Activated CD4-positive, alpha-beta T cell treated with anti-CD3 and anti-CD28 coated beads, Interleukin-2, amount 50 U/mL, for 24 hours (primary cell): ENCODE data around the gene MT1B.
"Not testable (repeated sequence)": the region's sequence is repeated elsewhere in the genome, so short reads cannot be mapped to it uniquely, and the experiment has no call there.

ENCODE experiments used
- DNase-seq, 2 donors: peaks; one replicate each; pipeline ENCODE4 v3.0.0-alpha.2; 2020; ENCODE audit warnings: low read depth in 1 of 2, low spot score in 1 of 2

Gene MT1B

DNA sequence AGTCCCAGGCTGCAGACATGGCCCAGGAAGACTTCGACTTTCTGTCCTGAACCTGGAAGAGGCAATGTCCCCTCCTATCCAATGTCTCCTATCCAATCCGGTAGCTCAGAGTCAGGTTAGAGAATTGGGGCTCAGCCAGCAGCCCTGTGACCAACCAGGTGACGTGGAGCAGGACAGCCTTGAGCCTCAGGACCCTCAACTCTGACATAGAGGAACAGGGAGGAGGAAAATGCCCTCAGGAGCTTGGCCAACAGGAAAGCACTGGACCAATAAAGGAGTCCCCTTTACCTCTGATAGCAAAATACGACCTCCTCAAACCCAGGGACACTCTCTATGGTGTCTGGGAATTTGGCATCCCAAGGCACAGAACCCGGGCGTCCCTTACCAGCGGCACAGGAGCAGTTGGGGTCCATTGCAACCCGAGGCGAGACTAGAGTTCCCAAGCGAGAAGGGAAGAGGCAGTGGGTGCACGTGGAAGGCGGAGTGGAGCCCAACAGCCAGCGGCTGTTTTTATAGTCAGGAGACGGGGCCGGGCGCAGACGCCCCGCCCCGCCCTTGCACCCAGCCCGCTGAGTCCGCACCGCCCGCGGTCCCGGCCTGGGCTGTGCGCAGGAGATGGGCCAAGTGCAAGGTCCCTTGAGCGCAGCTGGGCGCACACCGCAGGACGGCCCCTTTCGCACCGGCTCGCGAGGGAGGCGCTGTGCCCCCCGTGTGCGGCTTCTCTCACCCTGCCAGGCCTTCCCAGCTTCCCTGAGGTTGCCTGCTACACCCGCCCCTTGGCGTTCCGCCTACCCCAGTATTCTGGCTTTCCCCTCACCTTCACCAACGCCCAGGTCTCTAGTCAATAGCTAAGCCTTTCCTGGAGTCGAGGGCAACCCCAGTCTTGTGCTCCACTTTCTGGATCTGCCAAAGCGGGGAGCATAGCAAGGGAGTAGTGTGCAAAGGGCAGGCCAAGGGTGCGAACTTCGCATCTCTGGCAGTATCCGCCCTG is 16.2 kb downstream of the MT1B start, which contains the start of gene MT1G:
TSS of gene MT1G (minus strand) at position 485 of the 991 bp plus-strand sequence. CDS start at position 413, 72 bp downstream.
- DNase-seq: peak in 1 of 2 donors; percentile 9

DNA sequence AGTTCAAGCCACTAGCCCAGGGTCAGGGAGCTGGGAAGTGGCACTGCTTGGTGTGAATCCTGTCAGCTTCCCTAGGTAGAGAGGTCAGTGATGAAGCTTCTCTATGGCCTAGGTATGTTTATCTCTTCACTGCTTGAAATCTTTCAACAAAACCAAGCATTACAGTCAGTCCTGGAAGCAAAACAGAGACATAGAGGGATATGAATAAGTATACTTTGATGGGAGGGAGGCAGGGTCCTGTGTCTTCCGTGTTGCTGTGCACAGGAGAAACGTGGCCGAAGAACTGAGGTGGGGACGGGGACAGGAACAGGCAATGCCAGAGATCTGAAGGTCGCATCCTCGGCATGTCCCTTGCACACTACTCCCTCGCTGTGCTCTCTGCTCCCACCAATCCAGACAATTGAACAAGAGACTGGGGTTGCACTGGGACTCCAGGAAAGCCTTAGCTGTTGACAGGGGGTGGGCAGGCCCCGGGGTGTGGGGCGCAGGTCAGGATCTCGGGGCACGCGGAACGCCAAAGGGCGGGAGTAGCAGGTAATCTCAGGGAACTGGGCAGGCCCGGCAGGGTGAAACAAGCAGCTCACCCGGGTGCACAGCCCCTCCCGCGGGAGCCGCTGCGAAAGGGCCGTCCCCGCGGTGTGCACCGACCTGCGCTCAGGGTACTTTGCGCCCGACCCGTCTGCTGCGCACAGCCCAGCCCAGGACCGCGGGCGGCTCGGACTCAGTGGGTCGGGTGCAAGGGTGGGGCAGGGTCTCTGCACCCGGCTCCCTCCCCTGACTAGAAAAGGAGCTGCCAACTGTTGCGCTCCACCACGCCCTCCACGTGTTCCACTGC is 17.5 kb downstream of the MT1B start, which contains the start of gene MT1H:
TSS of gene MT1H (plus strand) at position 810 of the 835 bp plus-strand sequence. CDS start 71 bp downstream, outside the sequence.
- no peak for DNase-seq

DNA sequence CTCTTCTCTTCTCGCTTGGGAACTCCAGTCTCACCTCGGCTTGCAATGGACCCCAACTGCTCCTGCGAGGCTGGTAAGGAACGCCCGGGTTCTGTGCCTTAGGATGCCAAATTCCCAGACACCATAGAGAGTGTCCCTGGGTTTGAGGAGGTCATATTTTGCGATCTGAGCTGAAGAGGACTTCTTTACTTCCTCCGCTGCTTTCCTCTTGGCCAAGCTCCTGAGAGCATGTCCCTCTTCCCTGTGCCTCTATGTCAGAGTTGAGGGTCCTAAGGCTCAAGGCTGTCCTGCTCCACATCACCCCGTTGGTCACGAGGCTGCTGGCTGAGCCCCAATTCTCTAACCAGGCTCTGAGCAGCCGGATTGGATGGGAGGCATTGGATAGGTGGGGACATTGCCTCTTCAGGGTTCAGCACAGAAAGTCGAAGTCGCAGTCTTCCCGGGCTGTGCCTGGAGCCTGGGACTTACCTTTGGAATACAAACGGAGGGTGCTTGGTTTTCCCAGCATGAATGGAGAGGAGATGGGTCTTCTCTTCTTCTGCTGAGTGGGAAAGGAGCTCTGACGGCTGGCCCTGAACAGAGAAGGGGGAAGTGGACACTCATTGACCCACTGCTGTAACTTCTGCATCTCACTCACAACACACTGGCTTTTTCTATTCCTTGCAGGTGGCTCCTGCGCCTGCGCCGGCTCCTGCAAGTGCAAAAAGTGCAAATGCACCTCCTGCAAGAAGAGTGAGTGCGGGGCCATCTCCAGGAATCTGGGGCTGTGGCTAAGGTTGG is 18.3 kb downstream of the MT1B start:
- DNase-seq: no peak

DNA sequence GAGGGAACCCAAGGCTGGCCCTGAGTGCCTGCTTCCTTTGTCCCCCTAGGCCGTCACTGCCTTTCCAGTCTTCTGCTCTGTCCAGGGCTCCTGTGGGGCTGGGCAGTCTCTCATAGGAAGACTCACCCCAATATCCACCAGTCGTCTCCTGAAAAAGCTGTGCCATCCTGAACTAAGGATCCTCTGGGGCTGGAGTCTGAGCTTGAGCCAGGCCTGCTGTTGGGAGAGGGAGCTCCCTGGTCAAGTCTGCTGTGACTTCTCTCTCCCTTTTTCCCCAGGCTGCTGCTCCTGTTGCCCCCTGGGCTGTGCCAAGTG is 18.9 kb downstream of the MT1B start:
- no peak for DNase-seq

DNA sequence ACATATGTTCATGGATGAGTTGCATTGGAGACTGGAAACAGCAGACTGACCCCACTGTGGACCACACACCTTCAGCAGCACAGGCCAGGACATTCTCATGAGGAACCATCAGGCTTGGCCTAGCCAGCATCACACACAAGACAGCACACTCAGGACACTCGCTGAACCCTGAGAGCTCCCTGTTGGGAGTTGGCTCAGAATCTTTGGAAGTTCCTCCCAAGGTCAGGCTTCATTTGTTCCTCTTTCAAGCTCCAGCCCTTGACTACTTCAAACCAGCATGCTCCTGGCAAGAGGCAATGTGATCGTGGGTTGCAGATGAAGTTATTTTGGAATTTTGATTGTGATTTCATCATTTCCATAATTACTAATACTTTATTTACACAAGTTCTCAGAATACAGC is 20.0 kb downstream of the MT1B start:
- DNase-seq: not testable (repeated sequence)

DNA sequence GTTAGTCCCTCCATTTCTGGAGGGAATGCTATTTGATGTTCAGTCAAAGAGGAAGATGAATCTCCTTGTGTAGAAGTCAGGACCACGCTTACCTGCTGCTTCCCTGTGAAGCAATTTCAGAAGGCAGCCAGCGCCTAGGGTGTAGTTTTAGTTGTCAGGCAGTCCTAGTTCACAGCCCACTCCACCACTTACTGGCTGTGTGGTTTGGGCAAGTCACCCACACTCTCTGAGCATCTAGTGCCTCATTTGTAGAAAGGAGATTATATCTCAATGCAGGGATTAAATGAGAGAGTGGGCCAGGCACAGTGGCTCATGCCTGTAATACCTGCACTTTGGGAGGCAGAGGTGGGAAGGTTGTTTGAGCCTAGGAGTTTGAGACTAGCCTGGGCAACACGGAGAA is 20.5 kb downstream of the MT1B start:
- not testable (repeated sequence) for DNase-seq

DNA sequence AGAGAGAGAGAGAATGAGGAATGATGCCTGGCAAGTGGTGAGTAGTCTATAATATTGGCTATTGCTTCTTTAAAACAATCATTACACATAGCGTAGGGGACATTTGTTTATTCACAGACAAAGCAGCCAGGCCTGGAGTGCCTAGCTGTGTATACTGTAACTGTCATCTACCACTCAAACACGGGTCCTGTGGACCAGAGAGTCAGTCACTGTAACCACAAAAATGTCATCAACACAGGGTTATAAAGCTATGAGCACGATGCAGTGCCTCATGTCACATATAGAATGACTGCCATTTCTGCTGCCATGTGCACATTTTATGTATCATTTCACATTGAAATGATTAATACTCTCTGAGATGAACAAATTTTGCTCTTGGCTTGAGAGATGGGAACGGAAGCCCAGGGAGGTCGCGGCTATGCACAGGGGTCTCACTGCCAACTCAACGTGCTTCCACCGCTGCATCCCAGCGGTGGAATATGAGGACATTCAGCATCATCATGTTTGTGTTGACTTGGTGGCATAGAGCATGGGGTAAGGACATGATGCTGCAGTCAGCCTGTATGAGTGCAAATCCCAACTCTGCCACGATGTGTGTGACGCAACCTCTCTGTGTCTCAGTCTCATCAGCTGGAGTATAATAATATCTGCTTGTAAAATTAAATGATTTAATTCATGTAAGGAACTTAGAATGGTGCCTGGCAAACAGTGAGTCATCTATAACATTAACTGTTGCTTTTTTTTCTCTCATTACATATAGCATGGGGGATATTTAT is 21.3 kb downstream of the MT1B start:
- no peak for DNase-seq

DNA sequence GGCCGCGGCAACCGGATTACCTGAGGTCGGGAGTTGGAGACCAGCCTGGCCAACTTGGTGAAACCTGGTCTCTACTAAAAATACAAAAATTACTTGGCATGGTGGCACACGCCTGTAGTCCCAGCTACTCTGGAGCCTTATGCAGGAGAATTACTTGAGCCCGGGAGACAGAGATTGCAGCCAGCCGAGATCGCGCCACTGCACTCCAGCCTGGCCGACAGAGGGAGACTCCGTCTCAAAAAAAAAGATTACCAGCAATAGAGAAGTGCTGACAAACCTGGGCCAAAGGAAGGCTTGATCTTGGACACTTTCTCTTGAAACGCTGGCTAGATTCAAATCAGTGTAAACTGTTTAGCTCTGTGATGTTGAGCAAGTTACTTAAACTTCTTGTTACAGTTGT is 22.2 kb downstream of the MT1B start:
- DNase-seq: no peak

DNA sequence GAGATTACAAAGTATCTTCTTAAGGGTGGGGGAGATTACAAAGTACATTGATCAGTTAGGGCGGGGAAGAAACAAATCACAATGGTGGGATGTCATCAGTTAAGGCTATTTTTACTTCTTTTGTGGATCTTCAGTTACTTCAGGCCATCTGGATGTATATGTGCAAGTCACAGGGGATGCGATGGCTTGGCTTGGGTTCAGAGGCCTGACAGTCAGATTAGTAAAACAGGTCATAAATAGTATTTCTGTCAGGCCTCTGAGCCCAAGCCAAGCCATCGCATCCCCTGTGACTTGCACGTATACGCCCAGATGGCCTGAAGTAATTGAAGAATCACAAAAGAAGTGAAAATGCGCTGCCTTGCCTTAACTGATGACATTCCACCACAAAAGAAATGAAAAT is 22.9 kb downstream of the MT1B start:
- DNase-seq: not testable (repeated sequence)

DNA sequence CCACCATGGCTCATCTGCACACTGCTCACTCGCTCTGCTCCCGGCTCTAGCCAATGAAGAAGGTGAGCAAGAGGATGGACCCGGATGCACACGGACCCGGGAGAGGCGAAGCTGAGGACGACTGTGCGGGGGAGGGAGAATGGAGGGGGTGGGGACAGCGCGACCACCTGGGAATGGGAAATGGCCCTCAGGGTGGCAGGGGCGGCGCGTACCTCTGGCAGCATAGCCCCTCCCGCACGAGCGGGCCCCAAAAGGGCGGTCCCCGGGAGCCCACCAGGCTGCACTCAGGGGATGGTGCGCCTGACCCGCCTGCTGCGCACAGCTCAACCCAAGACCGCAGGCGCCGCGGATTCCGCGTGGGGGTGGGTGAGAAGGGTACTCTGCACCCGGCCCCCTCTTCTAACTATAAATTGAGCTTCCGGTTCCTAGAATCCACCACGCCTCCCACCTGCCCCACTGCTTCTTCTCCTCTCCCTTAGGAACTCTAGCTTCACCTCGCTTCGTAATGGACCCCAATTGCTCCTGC is 24.1 kb downstream of the MT1B start:
- peak in 1 of 2 donors; percentile 31 for DNase-seq

DNA sequence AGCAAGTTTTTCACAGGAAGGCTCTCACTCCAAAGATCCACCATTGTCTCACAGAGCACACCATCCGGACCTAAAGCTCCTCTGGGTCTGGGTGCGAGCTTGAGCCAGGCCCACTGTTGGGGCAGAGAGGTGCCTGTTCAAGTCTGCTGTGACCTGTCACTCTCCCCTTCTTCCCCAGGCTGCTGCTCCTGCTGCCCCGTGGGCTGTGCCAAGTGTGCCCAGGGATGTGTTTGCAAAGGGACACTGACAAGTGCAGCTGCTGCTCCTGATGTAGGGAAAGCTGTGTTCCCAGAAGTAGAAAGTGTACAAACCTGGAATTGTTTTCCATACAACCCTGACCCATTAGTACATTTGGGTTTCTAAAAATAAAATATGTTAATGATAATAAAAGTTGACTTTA is 25.8 kb downstream of the MT1B start:
- no peak for DNase-seq

DNA sequence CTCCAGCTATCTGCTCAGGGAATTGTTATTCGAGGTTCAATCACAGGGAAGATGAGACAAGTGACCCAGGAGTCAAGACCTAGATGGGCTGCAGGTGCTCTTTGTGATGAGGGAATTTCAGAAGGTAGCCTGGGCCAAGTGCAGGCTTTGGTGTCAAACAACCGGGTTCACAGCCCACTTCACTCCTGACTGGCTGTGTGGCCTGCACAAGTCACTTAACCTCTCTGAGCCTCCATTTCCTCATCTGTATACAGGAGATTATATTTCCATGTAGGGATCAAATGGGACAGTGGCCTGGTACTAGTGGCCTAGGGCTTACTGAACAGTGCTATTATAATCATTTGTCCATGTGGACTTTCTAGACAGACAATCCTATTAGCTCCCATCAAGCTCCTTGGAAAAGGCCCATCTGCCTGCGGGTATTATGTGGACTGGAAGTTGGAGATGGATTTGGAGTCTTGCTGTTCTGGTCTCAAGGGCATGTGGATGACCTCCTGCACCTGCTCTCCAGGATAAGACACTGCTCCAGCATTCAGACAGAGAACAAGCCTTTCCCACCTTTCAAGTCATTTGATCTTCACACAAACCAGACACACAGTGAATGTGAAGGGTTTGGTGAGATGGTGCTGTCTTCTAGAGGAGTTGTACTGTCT is 27.5 kb downstream of the MT1B start:
- DNase-seq: no peak

DNA sequence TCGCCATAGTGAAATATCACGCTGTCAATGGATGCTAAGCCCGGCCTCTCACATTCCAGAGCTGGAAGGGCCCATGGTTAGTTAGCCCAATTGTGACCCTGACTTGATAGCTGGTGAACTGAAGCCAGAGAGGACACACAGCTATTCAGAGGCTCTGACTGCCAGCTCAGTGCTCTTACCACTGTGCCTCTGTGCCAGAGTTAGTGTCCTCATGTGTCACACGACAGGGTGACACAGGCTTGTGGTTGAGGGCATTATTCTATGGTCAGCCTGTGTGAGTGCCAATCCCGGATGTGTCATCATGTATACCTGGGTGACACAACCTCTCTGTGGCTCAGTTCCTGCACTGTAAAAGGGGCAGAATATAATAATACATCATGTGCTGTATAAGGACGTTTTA is 28.1 kb downstream of the MT1B start:
- no peak for DNase-seq

DNA sequence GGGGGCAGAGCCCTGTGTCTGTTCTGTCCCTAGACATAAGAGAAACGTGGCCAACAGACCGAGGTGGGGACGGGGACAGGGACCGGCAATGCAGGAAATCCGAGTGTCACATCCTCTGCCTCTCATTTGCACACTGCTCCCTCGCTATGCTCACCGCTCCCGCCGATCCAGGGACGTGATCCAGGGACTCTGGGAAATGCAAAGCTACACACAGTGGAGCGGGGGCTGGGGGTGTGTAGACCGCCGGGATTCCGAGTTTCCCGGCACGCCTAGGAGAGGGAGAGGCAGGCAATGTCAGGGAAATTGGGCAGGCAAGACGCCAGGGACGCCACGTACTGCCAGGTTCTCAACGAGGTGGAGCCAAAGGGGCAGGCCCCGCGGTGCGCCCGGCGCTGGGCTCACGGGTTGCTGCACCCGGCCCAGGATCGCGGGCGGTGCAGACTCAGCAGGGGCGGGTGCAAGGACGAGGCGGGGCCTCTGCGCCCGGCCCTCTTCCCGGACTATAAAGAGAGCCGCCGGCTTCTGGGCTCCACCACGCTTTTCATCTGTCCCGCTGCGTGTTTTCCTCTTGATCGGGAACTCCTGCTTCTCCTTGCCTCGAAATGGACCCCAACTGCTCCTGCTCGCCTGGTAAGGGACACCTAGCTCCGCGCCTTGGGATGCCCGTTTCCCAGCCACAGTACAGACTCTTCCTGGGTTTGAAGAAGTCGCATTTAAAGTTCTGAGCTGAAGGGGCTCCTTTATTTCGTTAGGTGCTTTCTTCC is 30.4 kb downstream of the MT1B start, which contains the start of gene MT1X:
TSS of gene MT1X (plus strand) at position 532 of the 764 bp plus-strand sequence. CDS start at position 603, 71 bp downstream.
- DNase-seq: peak; percentile 78 to 86

DNA sequence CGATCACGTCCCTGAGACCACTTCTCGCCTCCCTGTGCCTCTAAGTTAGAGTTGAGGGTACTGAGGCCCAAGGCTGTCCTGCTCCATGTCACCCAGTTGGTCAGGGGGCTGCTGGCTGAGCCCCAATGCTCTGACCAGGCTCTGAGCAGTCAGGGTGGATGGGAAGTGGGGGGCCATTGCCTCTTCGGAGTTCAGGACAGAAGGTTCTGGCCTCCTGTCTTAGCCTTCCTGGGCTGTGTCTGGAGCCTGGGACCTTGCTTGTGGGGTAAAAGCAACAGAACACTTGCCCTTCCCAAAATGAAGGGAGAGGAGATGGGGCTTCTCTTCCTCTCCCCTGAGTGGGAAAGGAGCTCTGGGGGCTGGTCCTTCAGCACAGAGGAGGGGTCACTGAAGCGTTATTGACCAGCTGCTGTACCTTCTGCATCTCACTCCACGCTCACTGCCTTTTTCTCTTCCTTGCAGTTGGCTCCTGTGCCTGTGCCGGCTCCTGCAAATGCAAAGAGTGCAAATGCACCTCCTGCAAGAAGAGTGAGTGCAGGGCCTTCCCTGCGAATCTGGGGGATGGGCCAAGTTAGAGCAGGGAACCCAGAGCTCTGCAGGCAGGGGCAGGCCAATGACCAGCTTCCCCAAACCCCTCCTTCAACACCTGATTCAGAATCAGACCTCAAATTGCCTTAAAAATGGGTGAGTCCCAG is 31.2 kb downstream of the MT1B start:
- no peak for DNase-seq

DNA sequence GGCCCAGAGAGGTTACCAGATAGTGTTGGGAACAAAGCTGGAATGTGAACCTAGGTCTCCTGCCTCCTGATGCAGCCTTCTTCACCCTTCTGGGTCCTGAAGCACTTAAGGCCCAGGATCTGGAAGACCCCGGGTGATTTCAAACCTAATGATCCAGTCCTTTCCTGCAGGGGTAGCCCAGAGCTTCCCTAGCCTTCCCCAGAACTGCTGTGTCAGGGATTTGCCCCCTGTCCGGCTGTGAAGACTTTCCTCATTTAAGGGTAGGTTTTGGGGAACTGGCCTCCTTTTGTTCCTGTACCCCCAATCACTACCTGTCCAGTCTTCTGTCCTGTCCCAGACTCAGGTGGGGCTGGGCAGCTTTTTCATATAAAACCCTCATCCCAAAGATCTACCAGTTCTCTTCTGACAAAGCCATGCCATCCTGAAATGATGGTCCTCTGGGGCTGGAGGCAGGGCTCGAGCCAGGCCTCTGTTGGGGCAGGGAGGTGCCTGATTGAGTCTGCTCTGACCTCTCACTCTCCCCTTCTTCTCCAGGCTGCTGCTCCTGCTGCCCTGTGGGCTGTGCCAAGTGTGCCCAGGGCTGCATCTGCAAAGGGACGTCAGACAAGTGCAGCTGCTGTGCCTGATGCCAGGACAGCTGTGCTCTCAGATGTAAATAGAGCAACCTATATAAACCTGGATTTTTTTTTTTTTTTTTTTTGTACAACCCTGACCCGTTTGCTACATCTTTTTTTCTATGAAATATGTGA is 31.9 kb downstream of the MT1B start:
- DNase-seq: no peak

DNA sequence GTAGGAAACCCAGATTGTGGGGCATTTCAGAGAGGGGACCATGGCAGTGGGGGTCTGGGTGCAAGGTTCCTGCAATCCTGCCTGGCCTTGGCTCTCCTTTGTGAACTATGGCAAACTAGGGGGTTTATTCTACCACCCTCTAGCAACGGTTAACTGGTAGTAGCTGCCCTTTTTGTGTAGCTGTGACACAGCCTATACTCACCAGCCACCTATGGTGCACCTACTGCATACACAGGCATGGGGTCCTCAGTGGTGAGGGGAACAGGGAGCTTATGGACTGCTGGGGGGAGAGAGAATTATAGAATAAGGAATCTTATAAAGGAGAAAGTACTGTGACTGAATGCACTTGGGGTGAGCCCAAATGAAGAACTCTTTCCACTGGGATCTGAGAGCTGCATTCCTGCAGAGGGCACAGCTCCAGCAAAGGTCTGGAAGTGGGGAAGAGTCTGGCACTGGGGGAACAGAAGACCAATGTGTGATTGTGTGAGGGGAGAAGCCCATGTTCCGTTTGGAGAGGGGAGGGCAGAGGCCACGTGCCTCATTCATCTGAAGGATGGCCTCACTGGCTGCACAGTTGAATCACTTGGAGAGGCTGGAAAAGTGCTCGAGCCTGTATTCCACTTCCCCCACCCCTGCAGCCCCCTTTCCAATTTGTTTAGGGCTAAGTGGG is 32.7 kb downstream of the MT1B start:
- no peak for DNase-seq
